ENCODE measurements around the gene CYP27B1.
"Not testable (repeated sequence)": the region's sequence is repeated elsewhere in the genome, so short reads cannot be mapped to it uniquely, and the experiment has no call there.

CYP27B1 gene

GRCh38 chr12:57780284-57780897 lies 13.5 kb upstream of the CYP27B1 start:
- no peaks in the 10 kb centered on the region for H3K9me3 Mint-ChIP-seq

GRCh38 chr12:57779736-57780135 lies 12.9 kb upstream of the CYP27B1 start:
- H3K4me3 Mint-ChIP-seq, result no peak overlapping the region
- no peak for DNase-seq
- peaks cover 29 to 32% of the 10 kb centered on the region in 2 donors for H3K4me1 Mint-ChIP-seq (ENCODE audit: low read depth in 2 of 2)
- H3K27me3 Mint-ChIP-seq, result no peaks in the 10 kb centered on the region
- H3K27ac Mint-ChIP-seq, result peak overlapping the region in 1 of 2 donors; percentile 30
- H3K9me3 Mint-ChIP-seq, result no peaks in the 10 kb centered on the region
- ATAC-seq (replicated peaks), result no peak
- H3K36me3 Mint-ChIP-seq (ENCODE audit: insufficient read depth), result peaks cover 20% of the 10 kb centered on the region

More at GRCh38 chr12:57780284-57780897, 13.5 kb upstream of the CYP27B1 start:
- peaks cover 29 to 32% of the 10 kb centered on the region in 2 donors for H3K4me1 Mint-ChIP-seq (ENCODE audit: low read depth in 2 of 2)
- peak overlapping the region; percentile 99 for H3K27ac Mint-ChIP-seq
- no peak for DNase-seq
- H3K4me3 Mint-ChIP-seq, result peak overlapping the region in 1 of 2 donors; percentile 100
- no peak for ATAC-seq (replicated peaks)
- H3K27me3 Mint-ChIP-seq, result no peaks in the 10 kb centered on the region
- H3K36me3 Mint-ChIP-seq (ENCODE audit: insufficient read depth), result peaks cover 24% of the 10 kb centered on the region

GRCh38 chr12:57777911-57778310 lies 11.0 kb upstream of the CYP27B1 start:
- Mint-ChIP-seq H3K4me1 (ENCODE audit: low read depth in 2 of 2) (peaks cover 23 to 26% of the 10 kb centered on the region in 2 donors), H3K9me3 (no peaks in the 10 kb centered on the region), H3K4me3 (no peak overlapping the region), H3K36me3 (ENCODE audit: insufficient read depth) (peaks cover 22% of the 10 kb centered on the region), H3K27ac (no peak overlapping the region), H3K27me3 (no peaks in the 10 kb centered on the region)
- ATAC-seq (replicated peaks) (no peak), DNase-seq (no peak)

- Mint-ChIP-seq H3K27ac (no peak overlapping the region), H3K9me3 (no peaks in the 10 kb centered on the region), H3K27me3 (no peaks in the 10 kb centered on the region), H3K4me3 (no peak overlapping the region), H3K4me1 (ENCODE audit: low read depth in 2 of 2) (peaks cover 22% of the 10 kb centered on the region in 2 donors), H3K36me3 (ENCODE audit: insufficient read depth) (peaks cover 17% of the 10 kb centered on the region)
- ATAC-seq (replicated peaks) (no peak), DNase-seq (no peak)
These were observed 10.5 kb upstream of the CYP27B1 start for GRCh38 chr12:57777367-57777766.

- H3K36me3 Mint-ChIP-seq (ENCODE audit: insufficient read depth), result peaks cover 21% of the 10 kb centered on the region
- ATAC-seq (replicated peaks) (no peak), DNase-seq (no peak)
- no peak overlapping the region for H3K27ac Mint-ChIP-seq
- H3K4me1 Mint-ChIP-seq (ENCODE audit: low read depth in 2 of 2), result peaks cover 19 to 21% of the 10 kb centered on the region in 2 donors
- H3K27me3 Mint-ChIP-seq, result no peaks in the 10 kb centered on the region
- H3K4me3 Mint-ChIP-seq, result no peak overlapping the region
- no peaks in the 10 kb centered on the region for H3K9me3 Mint-ChIP-seq
These were observed 9.3 kb upstream of the CYP27B1 start for GRCh38 chr12:57776247-57776587.

- H3K4me1 Mint-ChIP-seq (ENCODE audit: low read depth in 2 of 2), result peaks cover 19 to 21% of the 10 kb centered on the region in 2 donors
- no peak overlapping the region for H3K27ac Mint-ChIP-seq
- H3K27me3 Mint-ChIP-seq, result no peaks in the 10 kb centered on the region
- no peak overlapping the region for H3K4me3 Mint-ChIP-seq
- no peaks in the 10 kb centered on the region for H3K9me3 Mint-ChIP-seq
- ATAC-seq (replicated peaks), result no peak
- no peak for DNase-seq
- peaks cover 21% of the 10 kb centered on the region for H3K36me3 Mint-ChIP-seq (ENCODE audit: insufficient read depth)
These were observed 8.8 kb upstream of the CYP27B1 start for GRCh38 chr12:57775563-57776246.

- Mint-ChIP-seq H3K9me3 (no peaks in the 10 kb centered on the region), H3K4me1 (ENCODE audit: low read depth in 2 of 2) (peaks cover 14 to 15% of the 10 kb centered on the region in 2 donors), H3K4me3 (no peak overlapping the region), H3K36me3 (ENCODE audit: insufficient read depth) (peaks cover 18% of the 10 kb centered on the region), H3K27ac (no peak overlapping the region), H3K27me3 (no peaks in the 10 kb centered on the region)
- no peak for ATAC-seq (replicated peaks)
- DNase-seq, result no peak
These were observed 8.2 kb upstream of the CYP27B1 start for GRCh38 chr12:57775044-57775443.

- H3K4me3 Mint-ChIP-seq; H3K27ac Mint-ChIP-seq; DNase-seq; H3K9me3 Mint-ChIP-seq; ATAC-seq (replicated peaks); H3K27me3 Mint-ChIP-seq: not testable (repeated sequence)
- peaks cover 22% of the 10 kb centered on the region for H3K36me3 Mint-ChIP-seq (ENCODE audit: insufficient read depth)
- peaks cover 14 to 15% of the 10 kb centered on the region in 2 donors for H3K4me1 Mint-ChIP-seq (ENCODE audit: low read depth in 2 of 2)
These were observed 7.8 kb upstream of the CYP27B1 start for GRCh38 chr12:57774634-57775033.

GRCh38 chr12:57772429-57773322 lies 5.8 kb upstream of the CYP27B1 start, which contains the start of gene EEF1AKMT3:
TSS of gene EEF1AKMT3 (plus strand) at chr12:57772614. CDS start at chr12:57772725, 111 bp downstream.
- Mint-ChIP-seq H3K9me3 (no peaks in the 10 kb centered on the region), H3K27ac (peak within 1 kb of the TSS; percentile 93 to 97)

GRCh38 chr12:57771873-57772428 lies 5.1 kb upstream of the CYP27B1 start, which contains the start of gene METTL1:
TSS of gene METTL1 (minus strand) at chr12:57772105. CDS start at chr12:57772083, 22 bp downstream.
- Mint-ChIP-seq H3K27ac (peak within 1 kb of the TSS; percentile 93 to 97), H3K4me3 (peak within 1 kb of the TSS; percentile 96 to 99), H3K27me3 (peaks cover 0 to 6% of the 10 kb centered on the region in 2 donors), H3K36me3 (ENCODE audit: insufficient read depth) (peaks cover 19% of the 10 kb centered on the region), H3K4me1 (ENCODE audit: low read depth in 2 of 2) (peaks cover 14% of the 10 kb centered on the region in 2 donors), H3K9me3 (no peaks in the 10 kb centered on the region)
- DNase-seq (peak; percentile 83 to 85 (median 84)), ATAC-seq (replicated peaks) (peak; percentile 92)

More at GRCh38 chr12:57772429-57773322, 5.8 kb upstream of the CYP27B1 start, which contains the start of gene EEF1AKMT3:
- DNase-seq (no peak), ATAC-seq (replicated peaks) (peak; percentile 13)
- Mint-ChIP-seq H3K36me3 (ENCODE audit: insufficient read depth) (peaks cover 19% of the 10 kb centered on the region), H3K4me1 (ENCODE audit: low read depth in 2 of 2) (peaks cover 14% of the 10 kb centered on the region in 2 donors), H3K4me3 (peak within 1 kb of the TSS; percentile 96 to 99), H3K27me3 (no peaks in the 10 kb centered on the region)

- peaks cover 19% of the 10 kb centered on the region for H3K36me3 Mint-ChIP-seq (ENCODE audit: insufficient read depth)
- peaks cover 6 to 12% of the 10 kb centered on the region in 2 donors for H3K27me3 Mint-ChIP-seq
- H3K4me1 Mint-ChIP-seq (ENCODE audit: low read depth in 2 of 2), result peaks cover 18 to 19% of the 10 kb centered on the region in 2 donors
- peak overlapping the region; percentile 93 to 97 for H3K27ac Mint-ChIP-seq
- DNase-seq (peak in 2 of 3 experiments; percentile 62 to 72), ATAC-seq (replicated peaks) (peak; percentile 66)
- no peaks in the 10 kb centered on the region for H3K9me3 Mint-ChIP-seq
- H3K4me3 Mint-ChIP-seq, result peak overlapping the region; percentile 96 to 99
These were observed 4.5 kb upstream of the CYP27B1 start for GRCh38 chr12:57771236-57771872.

GRCh38 chr12:57770734-57771133 lies 3.9 kb upstream of the CYP27B1 start:
- peak overlapping the region in 1 of 2 donors; percentile 20 for H3K27ac Mint-ChIP-seq
- ATAC-seq (replicated peaks), result no peak
- no peak for DNase-seq
- H3K9me3 Mint-ChIP-seq, result no peaks in the 10 kb centered on the region
- H3K4me3 Mint-ChIP-seq, result peak overlapping the region in 1 of 2 donors; percentile 96
- peaks cover 20% of the 10 kb centered on the region for H3K36me3 Mint-ChIP-seq (ENCODE audit: insufficient read depth)
- H3K4me1 Mint-ChIP-seq (ENCODE audit: low read depth in 2 of 2), result peaks cover 21% of the 10 kb centered on the region in 2 donors
- H3K27me3 Mint-ChIP-seq, result peaks cover 10 to 18% of the 10 kb centered on the region in 2 donors

Measured in effector memory CD8-positive, alpha-beta T cell (primary cell).